Neural crest cell (in vitro differentiated cells): ENCODE measurements around the gene CYTH1. TPM values are rescaled to one million over a fixed set of nuclear protein-coding genes. Genes with fewer than 3 reads are reported as not detected.

Source experiments
- DNase-seq: peaks from one replicate; pipeline ENCODE4 v3.0.0; 2021; ENCODE audit warnings: low read depth, mixed read lengths, low spot score
- H3K27ac Mint-ChIP-seq: one replicate; pipeline ENCODE4 v1.8.0; 2021; ENCODE audit warnings: mild to moderate bottlenecking, mixed read lengths; ENCODE audit not compliant: unreplicated experiment
- H3K27me3 Mint-ChIP-seq: 2 replicates; pipeline ENCODE4 v1.8.0; 2021; ENCODE audit warnings: low read depth, mild to moderate bottlenecking, mixed read lengths
- H3K36me3 Mint-ChIP-seq: 2 replicates; pipeline ENCODE4 v1.8.0; 2021; ENCODE audit warnings: low read depth, mild to moderate bottlenecking, mixed read lengths
- H3K4me1 Mint-ChIP-seq: 2 replicates; pipeline ENCODE4 v1.8.0; 2021; ENCODE audit warnings: mixed read lengths
- H3K4me3 Mint-ChIP-seq: one replicate; pipeline ENCODE4 v1.8.0; 2021; ENCODE audit warnings: mild to moderate bottlenecking, mixed read lengths
- H3K9me3 Mint-ChIP-seq: 2 replicates; pipeline ENCODE4 v1.8.0; 2021; ENCODE audit warnings: mixed read lengths
- CTCF ChIP-seq: fragments of 200-600 bp; sonication (generic); conservative IDR thresholded peaks from 2 replicates; pipeline ENCODE4 v1.5.0; 2021; ENCODE audit warnings: antibody characterized with exemption, mild to moderate bottlenecking
- total RNA-seq: library from RNA; stranded (reverse); gene quantifications from 2 replicates; pipeline ENCODE4 v1.2.1, GENCODE V29; 2021

CYTH1 gene
- total RNA-seq, 1 donor from 2014 or later, result 26.8 TPM

GRCh38 chr17:78817123-78817522 is 35.0 kb upstream of the CYTH1 start:
- H3K27me3 Mint-ChIP-seq, result no peaks in the 10 kb centered on the region
- H3K9me3 Mint-ChIP-seq, result no peaks in the 10 kb centered on the region
- peaks cover 20% of the 10 kb centered on the region for H3K36me3 Mint-ChIP-seq
- no peak overlapping the region for H3K27ac Mint-ChIP-seq
- H3K4me1 Mint-ChIP-seq, result no peaks in the 10 kb centered on the region
- TF ChIP-seq CTCF, result no peak
- H3K4me3 Mint-ChIP-seq, result no peak overlapping the region
- no peak for DNase-seq

GRCh38 chr17:78815696-78816095 is 33.6 kb upstream of the CYTH1 start:
- H3K4me1 Mint-ChIP-seq, result no peaks in the 10 kb centered on the region

GRCh38 chr17:78812855-78813254 is 30.8 kb upstream of the CYTH1 start:
- no peak for DNase-seq
- Mint-ChIP-seq H3K27ac (no peak overlapping the region), H3K36me3 (peaks cover 15% of the 10 kb centered on the region), H3K9me3 (no peaks in the 10 kb centered on the region), H3K4me1 (no peaks in the 10 kb centered on the region), H3K4me3 (no peak overlapping the region), H3K27me3 (no peaks in the 10 kb centered on the region)
- TF ChIP-seq CTCF, result no peak

More at GRCh38 chr17:78815696-78816095, 33.6 kb upstream of the CYTH1 start:
- H3K27me3 Mint-ChIP-seq, result no peaks in the 10 kb centered on the region
- no peak for DNase-seq
- no peak for TF ChIP-seq CTCF
- H3K27ac Mint-ChIP-seq, result no peak overlapping the region
- H3K36me3 Mint-ChIP-seq, result peaks cover 17% of the 10 kb centered on the region
- H3K9me3 Mint-ChIP-seq, result no peaks in the 10 kb centered on the region
- no peak overlapping the region for H3K4me3 Mint-ChIP-seq

GRCh38 chr17:78808163-78808562 is 26.1 kb upstream of the CYTH1 start:
- H3K27ac Mint-ChIP-seq, result no peak overlapping the region
- no peaks in the 10 kb centered on the region for H3K27me3 Mint-ChIP-seq
- no peaks in the 10 kb centered on the region for H3K9me3 Mint-ChIP-seq
- DNase-seq, result no peak
- TF ChIP-seq CTCF, result no peak
- no peak overlapping the region for H3K4me3 Mint-ChIP-seq
- H3K4me1 Mint-ChIP-seq, result no peaks in the 10 kb centered on the region
- peaks cover 5% of the 10 kb centered on the region for H3K36me3 Mint-ChIP-seq

GRCh38 chr17:78806451-78806850 is 24.4 kb upstream of the CYTH1 start:
- Mint-ChIP-seq H3K9me3 (no peaks in the 10 kb centered on the region), H3K4me3 (no peak overlapping the region), H3K27me3 (no peaks in the 10 kb centered on the region), H3K36me3 (peaks cover 5% of the 10 kb centered on the region), H3K27ac (no peak overlapping the region), H3K4me1 (no peaks in the 10 kb centered on the region)
- TF ChIP-seq CTCF, result no peak
- no peak for DNase-seq

GRCh38 chr17:78805301-78805700 is 23.2 kb upstream of the CYTH1 start:
- H3K4me1 Mint-ChIP-seq, result no peaks in the 10 kb centered on the region
- H3K27me3 Mint-ChIP-seq, result no peaks in the 10 kb centered on the region
- no peaks in the 10 kb centered on the region for H3K9me3 Mint-ChIP-seq
- no peak for TF ChIP-seq CTCF
- H3K4me3 Mint-ChIP-seq, result no peak overlapping the region
- H3K36me3 Mint-ChIP-seq, result peaks cover 2% of the 10 kb centered on the region
- no peak overlapping the region for H3K27ac Mint-ChIP-seq
- no peak for DNase-seq
